Type B pancreatic cell (in vitro differentiated cells): ENCODE results near the gene CAPN13. TPM values are rescaled to one million over a fixed set of nuclear protein-coding genes. Genes with fewer than 3 reads are reported as not detected.

Experiments
- DNase-seq: peaks from one replicate; pipeline ENCODE4 v3.0.0; 2021; ENCODE audit warnings: mixed read lengths; ENCODE audit not compliant: unreplicated experiment; ENCODE audit errors: extremely low spot score
- H3K27ac Mint-ChIP-seq: 2 replicates; pipeline ENCODE4 v1.8.0; 2021; ENCODE audit warnings: mild to moderate bottlenecking, mixed read lengths
- H3K27me3 Mint-ChIP-seq: 2 replicates; pipeline ENCODE4 v1.8.0; 2021; ENCODE audit warnings: mixed read lengths
- H3K36me3 Mint-ChIP-seq: 2 replicates; pipeline ENCODE4 v1.8.0; 2021; ENCODE audit warnings: mixed read lengths
- H3K4me1 Mint-ChIP-seq: one replicate; pipeline ENCODE4 v1.8.0; 2021; ENCODE audit warnings: mixed read lengths; ENCODE audit not compliant: unreplicated experiment
- H3K4me3 Mint-ChIP-seq: 2 replicates; pipeline ENCODE4 v1.8.0; 2021; ENCODE audit warnings: mild to moderate bottlenecking, mixed read lengths
- H3K9me3 Mint-ChIP-seq: 2 replicates; pipeline ENCODE4 v1.8.0; 2021; ENCODE audit warnings: mixed read lengths
- CTCF ChIP-seq: fragments of 200-600 bp; sonication (generic); conservative IDR thresholded peaks from 2 replicates; pipeline ENCODE4 v1.5.0; 2021; ENCODE audit warnings: antibody characterized with exemption, mild to moderate bottlenecking
- total RNA-seq: library from RNA; stranded (reverse); gene quantifications from 2 replicates; pipeline ENCODE4 v1.2.1, GENCODE V29; 2021; ENCODE audit warnings: low replicate concordance

The CAPN13 gene
- total RNA-seq, 1 donor from 2014 or later: 4.9 TPM

- Mint-ChIP-seq H3K27me3 (peaks cover 7% of the 10 kb centered on the region), H3K4me3 (no peak overlapping the region), H3K27ac (peak overlapping the region; percentile 21), H3K4me1 (peaks cover 11% of the 10 kb centered on the region), H3K9me3 (peaks cover 3% of the 10 kb centered on the region), H3K36me3 (no peaks in the 10 kb centered on the region)
- peak; percentile 57 for TF ChIP-seq CTCF
- DNase-seq: no peak
Measured at GRCh38 chr2:30686000-30686399, 121.2 kb downstream of the CAPN13 start.

GRCh38 chr2:30684996-30685395, 122.2 kb downstream of the CAPN13 start:
- no peak overlapping the region for H3K4me3 Mint-ChIP-seq
- H3K27ac Mint-ChIP-seq: no peak overlapping the region
- H3K27me3 Mint-ChIP-seq: peaks cover 7% of the 10 kb centered on the region
- DNase-seq: no peak
- H3K4me1 Mint-ChIP-seq: peaks cover 11% of the 10 kb centered on the region
- TF ChIP-seq CTCF: no peak
- H3K36me3 Mint-ChIP-seq: no peaks in the 10 kb centered on the region
- peaks cover 3% of the 10 kb centered on the region for H3K9me3 Mint-ChIP-seq

- no peaks in the 10 kb centered on the region for H3K36me3 Mint-ChIP-seq
- H3K27ac Mint-ChIP-seq: no peak overlapping the region
- no peak overlapping the region for H3K4me3 Mint-ChIP-seq
- peaks cover 7% of the 10 kb centered on the region for H3K27me3 Mint-ChIP-seq
- peaks cover 3% of the 10 kb centered on the region for H3K9me3 Mint-ChIP-seq
- no peak for TF ChIP-seq CTCF
- peaks cover 11% of the 10 kb centered on the region for H3K4me1 Mint-ChIP-seq
- DNase-seq: no peak
Measured at GRCh38 chr2:30684516-30684915, 122.7 kb downstream of the CAPN13 start.

GRCh38 chr2:30684026-30684425, 123.2 kb downstream of the CAPN13 start:
- TF ChIP-seq CTCF: no peak
- H3K4me1 Mint-ChIP-seq: peaks cover 9% of the 10 kb centered on the region
- H3K4me3 Mint-ChIP-seq: no peak overlapping the region
- DNase-seq: no peak
- no peak overlapping the region for H3K27ac Mint-ChIP-seq
- peaks cover 7% of the 10 kb centered on the region for H3K27me3 Mint-ChIP-seq
- H3K36me3 Mint-ChIP-seq: no peaks in the 10 kb centered on the region
- peaks cover 3% of the 10 kb centered on the region for H3K9me3 Mint-ChIP-seq

- no peak overlapping the region for H3K4me3 Mint-ChIP-seq
- DNase-seq: no peak
- H3K27me3 Mint-ChIP-seq: peaks cover 7% of the 10 kb centered on the region
- peaks cover 7% of the 10 kb centered on the region for H3K4me1 Mint-ChIP-seq
- no peak for TF ChIP-seq CTCF
- H3K27ac Mint-ChIP-seq: no peak overlapping the region
- H3K36me3 Mint-ChIP-seq: no peaks in the 10 kb centered on the region
- peaks cover 3% of the 10 kb centered on the region for H3K9me3 Mint-ChIP-seq
Measured at GRCh38 chr2:30683236-30683956, 123.8 kb downstream of the CAPN13 start.
